Lower leg skin (tissue), 4 donors: Measurements from ENCODE around the gene TMEM151A. TPM values are rescaled to one million over a fixed set of nuclear protein-coding genes. Genes with fewer than 3 reads are reported as not detected.

Source experiments
- DNase-seq, 2 donors: peaks; one replicate each; pipeline ENCODE4 v3.0.0-alpha.2; 2019; ENCODE audit warnings: low spot score in 2 of 2
- H3K4me3 ChIP-seq: fragments of 200-600 bp; sonication (generic); 2 replicates; pipeline ENCODE4 v1.5.1; 2017; ENCODE audit warnings: mild to moderate bottlenecking, low read depth; ENCODE audit not compliant: poor library complexity, severe bottlenecking
- CTCF ChIP-seq, 3 donors: fragments of 450-650 bp; IDR thresholded peaks; one replicate each; pipeline ENCODE4 v1.5.1; 2016; ENCODE audit warnings: antibody characterized with exemption in 3 of 3, mild to moderate bottlenecking in 3 of 3, moderate library complexity in 2 of 3
- POLR2A ChIP-seq, 2 donors: fragments of 450-650 bp; IDR thresholded peaks; one replicate each; pipeline ENCODE4 v1.6.1; 2016 to 2017; ENCODE audit warnings: antibody characterized with exemption in 2 of 2, mild to moderate bottlenecking in 1 of 2, moderate library complexity in 1 of 2
- WGBS, 2 donors: methylation state at CpG; one replicate each; pipeline ENCODE4 v1.1.5; 2018; 5-methylcytosine and 5-hydroxymethylcytosine counted together
- intact Hi-C: fragments of 100-400 bp; cut with DNase I; formaldehyde crosslinking; loops from one replicate; pipeline ENCODE4 v1.15.0; 2023; ENCODE audit warnings: low total_unique reads
- total RNA-seq, 4 donors: library from RNA; depleted of rRNA; stranded (reverse); fragments of >200 nt; gene quantifications; one replicate each; pipeline ENCODE4 v1.1.0, GENCODE V29; 2016

TMEM151A gene
- total RNA-seq, 4 donors from 2014 or later = not detected

DNA sequence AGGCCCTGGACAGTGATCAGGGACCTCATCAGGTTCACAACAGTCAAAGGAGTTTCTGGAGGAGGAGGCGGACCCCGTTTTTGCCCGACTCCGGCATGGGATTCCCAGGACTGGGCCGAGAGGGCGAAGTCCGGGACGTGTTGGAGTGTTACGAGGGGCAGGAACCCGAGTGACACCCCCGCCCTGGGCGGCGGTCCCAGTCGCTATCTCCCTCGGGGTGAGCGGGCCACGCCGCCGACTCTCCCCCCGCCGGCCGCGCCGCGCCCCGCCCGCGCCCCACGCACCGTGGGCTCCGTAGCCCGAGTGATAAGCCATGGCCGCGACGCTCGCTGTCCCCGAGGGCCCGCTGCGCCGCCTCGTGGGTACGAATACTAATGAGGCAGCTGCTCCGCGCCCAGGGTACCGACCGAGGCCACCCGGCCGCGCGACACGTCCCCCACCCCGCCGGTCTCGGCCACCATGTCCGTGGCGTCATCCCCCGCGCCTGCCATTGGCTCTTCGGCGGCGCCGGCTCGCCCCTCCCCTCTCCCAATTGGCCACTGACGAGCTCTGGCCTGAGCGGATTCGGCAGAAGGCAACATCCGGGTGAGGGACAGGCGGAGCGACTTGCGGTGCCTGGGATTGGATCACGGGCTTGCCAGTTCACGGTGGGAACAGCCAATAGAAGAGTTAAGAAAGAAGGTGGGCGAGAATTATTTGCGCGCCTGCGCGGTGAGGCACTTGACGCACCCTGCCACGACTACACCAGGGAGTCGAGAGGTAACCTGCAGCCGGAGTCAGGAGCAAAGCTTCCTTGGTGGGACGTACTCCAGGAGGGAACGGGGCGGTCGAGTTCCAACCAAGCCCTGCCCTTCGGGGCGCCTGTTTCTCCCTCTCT lies 2.8 kb upstream of the TMEM151A start, which contains the start of gene YIF1A:
Gene YIF1A, minus strand, starts transcription at position 473 of the 877 bp plus-strand sequence. Its CDS starts 158 bp downstream, at position 315.
- peak; percentile 98 to 100 for DNase-seq
- intact Hi-C loops = loop anchor here (5.0 kb wide), 1 partner anchor 67 kb away; no protein-coding TSS in a partner anchor
- H3K4me3 ChIP-seq = peak within 1 kb of the TSS; percentile 71
- 0 to 1% methylated on average over 36 to 53 of the region's 87 CpGs for WGBS, 2 donors
- TF ChIP-seq CTCF (IDR thresholded peaks at IDR 0.05) (no peak), POLR2A (IDR thresholded peaks at IDR 0.05) (peak in 1 of 2 donors; percentile 42)

GRCh38 chr11:66289548-66290329 lies 2.0 kb upstream of the TMEM151A start:
- 12 to 13% methylated on average over 34 to 36 of the region's 36 CpGs for WGBS, 2 donors
- TF ChIP-seq POLR2A (IDR thresholded peaks at IDR 0.05) (no peak), CTCF (IDR thresholded peaks at IDR 0.05) (no peak)
- peak in 1 of 2 donors; percentile 93 for DNase-seq
- intact Hi-C loops = loop anchor here (5.0 kb wide), 1 partner anchor 67 kb away; no protein-coding TSS in a partner anchor
- peak overlapping the region; percentile 31 for H3K4me3 ChIP-seq

DNA sequence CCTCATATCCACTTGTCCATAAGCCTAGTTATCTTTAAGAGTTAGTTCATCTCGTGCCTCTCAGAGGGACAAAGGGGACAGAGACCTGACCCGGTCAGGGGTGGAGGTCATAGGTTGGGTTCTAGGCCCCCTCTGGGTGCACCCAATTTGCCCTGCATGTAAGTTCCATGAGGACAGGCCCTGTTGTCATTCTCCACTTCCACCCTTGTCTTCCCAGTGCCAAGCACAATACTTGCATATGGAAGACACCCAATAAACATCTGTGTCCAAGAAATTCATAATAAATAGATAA lies 1.4 kb upstream of the TMEM151A start:
- no peak for DNase-seq
- intact Hi-C loops = no loop called here
- no peak for TF ChIP-seq POLR2A (IDR thresholded peaks at IDR 0.05)
- no peak for TF ChIP-seq CTCF (IDR thresholded peaks at IDR 0.05)
- no peak overlapping the region for H3K4me3 ChIP-seq
- 68 to 92% methylated on average over 2 of the region's 2 CpGs for WGBS, 2 donors

GRCh38 chr11:66291303-66291705 lies 390 bp upstream of the TMEM151A start:
- TF ChIP-seq POLR2A (IDR thresholded peaks at IDR 0.05) (no peak), CTCF (IDR thresholded peaks at IDR 0.05) (no peak)
- intact Hi-C loops = no loop called here
- no peak overlapping the region for H3K4me3 ChIP-seq
- WGBS, 2 donors = 24% methylated on average over 10 to 11 of the region's 16 CpGs
- DNase-seq = no peak

- 37 to 44% methylated on average over 16 to 17 of the region's 17 CpGs for WGBS, 2 donors
- no peak for DNase-seq
- peak in 1 of 3 donors; percentile 12 for TF ChIP-seq CTCF (IDR thresholded peaks at IDR 0.05)
- TF ChIP-seq POLR2A (IDR thresholded peaks at IDR 0.05) = no peak
- H3K4me3 ChIP-seq = no peak overlapping the region
- intact Hi-C loops = no loop called here
Measured at GRCh38 chr11:66292543-66293332, 1.0 kb downstream of the TMEM151A start.
